ENCODE data around the gene GALNT16. TPM values are rescaled to one million over a fixed set of nuclear protein-coding genes. Genes with fewer than 3 reads are reported as not detected.
A peak's percentile ranks its signal among the peaks of the same experiment; 100 is the strongest.

Gene GALNT16
- total RNA-seq, 2 donors from 2014 or later: 0.05 to 0.21 TPM

GRCh38 chr14:69298131-69299071, 38.4 kb downstream of the GALNT16 start:
- DNase-seq: no peak
- H3K27me3 Mint-ChIP-seq (ENCODE audit: low read depth): peaks cover 6% of the 10 kb centered on the region
- no peaks in the 10 kb centered on the region for H3K36me3 Mint-ChIP-seq (ENCODE audit: insufficient read depth in 2 of 2)
- ATAC-seq (replicated peaks in 1 of 2): no peak
- no peaks in the 10 kb centered on the region for H3K4me1 Mint-ChIP-seq (ENCODE audit: low read depth)
- H3K4me3 Mint-ChIP-seq: no peak overlapping the region
- no peak overlapping the region for H3K27ac Mint-ChIP-seq
- no peaks in the 10 kb centered on the region for H3K9me3 Mint-ChIP-seq

GRCh38 chr14:69299286-69300035, 39.5 kb downstream of the GALNT16 start:
- H3K27me3 Mint-ChIP-seq (ENCODE audit: low read depth): peaks cover 6% of the 10 kb centered on the region
- peak in 1 of 2 donors; percentile 4 for DNase-seq
- H3K4me1 Mint-ChIP-seq (ENCODE audit: low read depth): no peaks in the 10 kb centered on the region
- ATAC-seq (replicated peaks in 1 of 2): peak in 1 of 2 donors; percentile 41
- H3K4me3 Mint-ChIP-seq: no peak overlapping the region
- no peaks in the 10 kb centered on the region for H3K36me3 Mint-ChIP-seq (ENCODE audit: insufficient read depth in 2 of 2)
- no peaks in the 10 kb centered on the region for H3K9me3 Mint-ChIP-seq
- H3K27ac Mint-ChIP-seq: no peak overlapping the region

DNA sequence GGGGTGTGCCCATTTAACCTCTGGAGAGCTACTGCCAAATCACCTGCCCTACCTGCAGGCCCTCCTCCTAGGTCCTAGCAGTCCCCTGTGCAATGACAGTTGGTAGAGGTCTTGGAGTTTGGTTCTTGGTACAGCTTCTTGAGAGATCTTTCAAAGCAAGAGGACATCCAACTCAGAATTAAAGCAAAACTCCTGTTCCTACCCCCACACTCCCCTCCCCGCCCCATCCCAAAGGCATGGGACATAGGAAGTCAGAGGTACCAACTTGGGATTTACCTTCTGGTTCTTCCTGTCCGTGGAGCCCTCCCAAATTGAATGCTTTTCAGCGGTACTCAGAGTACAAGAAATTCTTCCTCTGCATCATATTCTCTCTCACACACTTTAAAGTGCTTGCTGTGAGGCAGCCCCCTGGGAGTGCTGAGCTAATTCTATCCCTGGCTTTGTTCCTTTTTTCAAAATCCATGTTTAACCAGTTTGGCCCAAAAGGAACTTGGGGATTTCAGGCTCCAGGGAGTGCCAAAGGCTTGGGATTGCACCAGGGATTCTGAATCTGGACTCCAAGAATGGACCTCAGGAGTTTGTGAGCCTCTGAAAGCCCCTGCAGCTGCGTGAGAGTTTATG, 40.8 kb downstream of the GALNT16 start:
- no peak overlapping the region for H3K27ac Mint-ChIP-seq
- no peaks in the 10 kb centered on the region for H3K9me3 Mint-ChIP-seq
- H3K27me3 Mint-ChIP-seq (ENCODE audit: low read depth): peaks cover 11% of the 10 kb centered on the region
- no peak for DNase-seq
- H3K36me3 Mint-ChIP-seq (ENCODE audit: insufficient read depth in 2 of 2): no peaks in the 10 kb centered on the region
- ATAC-seq (replicated peaks in 1 of 2): no peak
- no peaks in the 10 kb centered on the region for H3K4me1 Mint-ChIP-seq (ENCODE audit: low read depth)
- H3K4me3 Mint-ChIP-seq: no peak overlapping the region

GRCh38 chr14:69303086-69303485, 43.1 kb downstream of the GALNT16 start:
- DNase-seq (no peak), ATAC-seq (replicated peaks in 1 of 2) (no peak)
- no peaks in the 10 kb centered on the region for H3K9me3 Mint-ChIP-seq
- no peaks in the 10 kb centered on the region for H3K4me1 Mint-ChIP-seq (ENCODE audit: low read depth)
- H3K27ac Mint-ChIP-seq: no peak overlapping the region
- peaks cover 35% of the 10 kb centered on the region for H3K27me3 Mint-ChIP-seq (ENCODE audit: low read depth)
- H3K4me3 Mint-ChIP-seq: no peak overlapping the region
- H3K36me3 Mint-ChIP-seq (ENCODE audit: insufficient read depth in 2 of 2): no peaks in the 10 kb centered on the region

- no peak for ATAC-seq (replicated peaks in 1 of 2)
- H3K27ac Mint-ChIP-seq: no peak overlapping the region
- no peaks in the 10 kb centered on the region for H3K36me3 Mint-ChIP-seq (ENCODE audit: insufficient read depth in 2 of 2)
- peaks cover 0 to 2% of the 10 kb centered on the region in 2 donors for H3K9me3 Mint-ChIP-seq
- H3K4me1 Mint-ChIP-seq (ENCODE audit: low read depth): no peaks in the 10 kb centered on the region
- H3K27me3 Mint-ChIP-seq (ENCODE audit: low read depth): peaks cover 14% of the 10 kb centered on the region
- DNase-seq: no peak
- H3K4me3 Mint-ChIP-seq: no peak overlapping the region
These were observed 52.6 kb downstream of the GALNT16 start for GRCh38 chr14:69312608-69313007.

GRCh38 chr14:69313176-69313575, 53.2 kb downstream of the GALNT16 start:
- ATAC-seq (replicated peaks in 1 of 2) (no peak), DNase-seq (no peak)
- H3K9me3 Mint-ChIP-seq: peaks cover 0 to 2% of the 10 kb centered on the region in 2 donors
- H3K27me3 Mint-ChIP-seq (ENCODE audit: low read depth): peaks cover 8% of the 10 kb centered on the region
- no peaks in the 10 kb centered on the region for H3K36me3 Mint-ChIP-seq (ENCODE audit: insufficient read depth in 2 of 2)
- no peak overlapping the region for H3K4me3 Mint-ChIP-seq
- H3K4me1 Mint-ChIP-seq (ENCODE audit: low read depth): no peaks in the 10 kb centered on the region
- no peak overlapping the region for H3K27ac Mint-ChIP-seq

GRCh38 chr14:69314327-69314726, 54.4 kb downstream of the GALNT16 start:
- peaks cover 8% of the 10 kb centered on the region for H3K27me3 Mint-ChIP-seq (ENCODE audit: low read depth)
- H3K27ac Mint-ChIP-seq: no peak overlapping the region
- H3K9me3 Mint-ChIP-seq: peaks cover 0 to 2% of the 10 kb centered on the region in 2 donors
- DNase-seq: no peak
- H3K36me3 Mint-ChIP-seq (ENCODE audit: insufficient read depth in 2 of 2): no peaks in the 10 kb centered on the region
- ATAC-seq (replicated peaks in 1 of 2): no peak
- no peaks in the 10 kb centered on the region for H3K4me1 Mint-ChIP-seq (ENCODE audit: low read depth)
- no peak overlapping the region for H3K4me3 Mint-ChIP-seq

GRCh38 chr14:69315301-69315700, 55.3 kb downstream of the GALNT16 start:
- DNase-seq (no peak), ATAC-seq (replicated peaks in 1 of 2) (no peak)
- no peaks in the 10 kb centered on the region for H3K4me1 Mint-ChIP-seq (ENCODE audit: low read depth)
- peaks cover 0 to 2% of the 10 kb centered on the region in 2 donors for H3K9me3 Mint-ChIP-seq
- no peaks in the 10 kb centered on the region for H3K36me3 Mint-ChIP-seq (ENCODE audit: insufficient read depth in 2 of 2)
- peaks cover 3% of the 10 kb centered on the region for H3K27me3 Mint-ChIP-seq (ENCODE audit: low read depth)
- H3K27ac Mint-ChIP-seq: no peak overlapping the region
- no peak overlapping the region for H3K4me3 Mint-ChIP-seq

- DNase-seq (no peak), ATAC-seq (replicated peaks in 1 of 2) (no peak)
- H3K4me1 Mint-ChIP-seq (ENCODE audit: low read depth): no peaks in the 10 kb centered on the region
- H3K9me3 Mint-ChIP-seq: peaks cover 0 to 2% of the 10 kb centered on the region in 2 donors
- no peak overlapping the region for H3K4me3 Mint-ChIP-seq
- H3K27me3 Mint-ChIP-seq (ENCODE audit: low read depth): no peaks in the 10 kb centered on the region
- H3K27ac Mint-ChIP-seq: no peak overlapping the region
- H3K36me3 Mint-ChIP-seq (ENCODE audit: insufficient read depth in 2 of 2): no peaks in the 10 kb centered on the region
These were observed 56.6 kb downstream of the GALNT16 start for GRCh38 chr14:69316449-69317101.

DNA sequence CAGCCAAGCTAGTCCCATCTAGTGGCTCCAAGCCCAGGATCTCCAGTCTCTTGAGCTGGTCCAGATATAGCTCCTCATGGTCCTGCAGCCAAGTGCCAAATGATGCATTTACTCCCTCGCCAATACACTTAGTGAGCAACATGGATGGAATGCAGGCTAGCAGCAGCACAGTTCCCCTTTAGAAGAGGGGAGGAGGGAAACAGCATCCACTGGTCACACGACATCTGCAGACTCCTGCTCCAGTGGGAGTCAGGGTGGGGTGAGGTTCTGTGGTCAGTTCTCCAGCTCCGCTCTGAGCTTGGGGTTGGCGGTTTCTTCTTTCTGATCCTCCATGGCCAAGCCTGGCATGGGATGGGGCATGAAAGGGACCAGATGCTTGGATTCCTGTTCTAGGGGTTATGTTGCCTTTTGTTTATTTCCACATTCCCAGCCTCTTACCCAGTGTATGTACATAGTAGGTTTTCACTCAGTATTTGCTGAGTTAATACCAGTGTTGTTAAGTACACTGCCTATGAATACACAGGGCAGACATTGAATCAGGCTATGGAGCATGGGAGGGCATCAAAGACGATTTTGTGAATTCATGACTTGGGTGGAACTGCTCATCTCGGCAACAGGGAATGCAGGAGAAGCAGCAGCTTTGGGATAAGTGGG, 57.3 kb downstream of the GALNT16 start:
- Mint-ChIP-seq H3K4me1 (ENCODE audit: low read depth) (no peaks in the 10 kb centered on the region), H3K27ac (no peak overlapping the region), H3K36me3 (ENCODE audit: insufficient read depth in 2 of 2) (no peaks in the 10 kb centered on the region), H3K4me3 (no peak overlapping the region), H3K27me3 (ENCODE audit: low read depth) (no peaks in the 10 kb centered on the region), H3K9me3 (peaks cover 0 to 2% of the 10 kb centered on the region in 2 donors)
- DNase-seq: no peak
- ATAC-seq (replicated peaks in 1 of 2): no peak

DNA sequence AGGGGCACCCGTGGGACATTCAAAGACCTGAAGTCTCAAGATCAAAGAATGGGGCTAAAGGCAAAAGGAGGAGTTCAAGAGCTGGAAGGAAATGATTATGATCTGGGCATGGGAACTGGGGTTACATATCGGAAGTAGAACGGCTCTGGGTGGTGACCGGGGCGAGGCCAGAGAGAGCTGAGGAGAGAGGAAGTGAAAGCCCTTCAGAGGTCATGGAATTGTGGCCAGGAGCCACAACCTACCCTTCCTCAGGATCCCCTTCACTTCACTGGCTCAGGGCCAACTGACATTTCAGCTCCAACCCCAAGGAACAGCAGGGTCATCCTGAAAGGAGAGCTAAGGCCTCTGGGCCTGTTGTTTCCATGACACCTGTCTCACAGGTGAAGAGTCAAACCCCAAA, 57.8 kb downstream of the GALNT16 start:
- H3K4me3 Mint-ChIP-seq: no peak overlapping the region
- peaks cover 0 to 2% of the 10 kb centered on the region in 2 donors for H3K9me3 Mint-ChIP-seq
- H3K36me3 Mint-ChIP-seq (ENCODE audit: insufficient read depth in 2 of 2): no peaks in the 10 kb centered on the region
- H3K27ac Mint-ChIP-seq: no peak overlapping the region
- DNase-seq: no peak
- no peak for ATAC-seq (replicated peaks in 1 of 2)
- H3K27me3 Mint-ChIP-seq (ENCODE audit: low read depth): no peaks in the 10 kb centered on the region
- H3K4me1 Mint-ChIP-seq (ENCODE audit: low read depth): no peaks in the 10 kb centered on the region

DNA sequence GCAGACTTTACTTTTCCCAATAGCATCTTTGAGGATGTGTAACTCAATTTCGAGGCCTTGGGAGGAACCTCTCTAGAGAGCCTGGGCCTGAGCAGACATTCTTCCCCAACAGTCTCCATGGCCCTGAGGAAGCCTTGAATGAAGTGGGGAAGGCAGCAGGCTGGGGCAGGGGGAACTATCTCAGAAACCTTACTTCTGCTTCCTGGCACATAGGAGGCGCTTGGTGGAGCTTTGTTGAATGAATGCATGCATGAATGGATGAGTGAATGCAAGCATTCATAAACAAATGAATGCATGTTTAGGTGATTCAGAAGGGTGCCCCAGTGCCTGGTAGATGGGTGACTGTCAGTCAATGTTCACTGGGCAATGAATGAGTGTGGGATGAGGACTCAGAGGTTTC, 58.3 kb downstream of the GALNT16 start:
- DNase-seq (no peak), ATAC-seq (replicated peaks in 1 of 2) (no peak)
- Mint-ChIP-seq H3K27me3 (ENCODE audit: low read depth) (no peaks in the 10 kb centered on the region), H3K27ac (no peak overlapping the region), H3K36me3 (ENCODE audit: insufficient read depth in 2 of 2) (no peaks in the 10 kb centered on the region), H3K4me1 (ENCODE audit: low read depth) (no peaks in the 10 kb centered on the region), H3K4me3 (no peak overlapping the region), H3K9me3 (peaks cover 0 to 2% of the 10 kb centered on the region in 2 donors)

Data from activated T-cell treated with anti-CD3 and anti-CD28 coated beads, Interleukin-2, amount 50 U/mL, for 72 hours (primary cell).